Adrenal gland (tissue), 12 donors: ENCODE results near the gene NLRP9. TPM values are rescaled to one million over a fixed set of nuclear protein-coding genes. Genes with fewer than 3 reads are reported as not detected.
A peak's percentile ranks its signal among the peaks of the same experiment; 100 is the strongest.

Experiments used
- DNase-seq, 7 donors: peaks; one replicate each; pipeline ENCODE4 v3.0.0-alpha.2; 2019 to 2020
- H3K27ac ChIP-seq, 5 donors: fragments of 200-600 bp; sonication (generic) in 4 of 5; 1 replicate in 3 of 5; 2 replicates in 2 of 5; pipeline versions ENCODE4 v1.5.1 to v1.8.0; 2016 to 2020; ENCODE audit warnings: mild to moderate bottlenecking in 1 of 5
- H3K27me3 ChIP-seq: fragments of 200-600 bp; 2 replicates; pipeline ENCODE4 v1.8.0; 2021
- H3K36me3 ChIP-seq, 2 donors: fragments of 200-600 bp; replicated peaks in 1 of 2; 1 replicate in 1 of 2; 2 replicates in 1 of 2; pipeline versions ENCODE4 v1.5.1 to v1.8.0; 2018 to 2022
- H3K4me1 ChIP-seq, 2 donors: fragments of 200-600 bp; replicated peaks in 1 of 2; 1 replicate in 1 of 2; 2 replicates in 1 of 2; pipeline versions ENCODE4 v1.5.1 to v1.8.0; 2018 to 2021
- H3K4me3 ChIP-seq, 4 donors: fragments of 200-600 bp; sonication (generic) in 3 of 4; one replicate each; pipeline ENCODE4 v1.5.1; 2016 to 2018
- H3K9me3 ChIP-seq, 3 donors: fragments of 200-600 bp; sonication (generic) in 1 of 3; replicated peaks in 1 of 3; 1 replicate in 2 of 3; 2 replicates in 1 of 3; pipeline versions ENCODE4 v1.5.1 to v1.8.0; 2016 to 2021
- CTCF ChIP-seq, 6 experiments: fragments of 450-650 bp in 4 of 6; fragments of 200-600 bp in 2 of 6; sonication (generic) in 1 of 6; IDR thresholded peaks; 1 replicate in 5 of 6; 2 replicates in 1 of 6; pipeline versions ENCODE4 v1.5.1 to v1.8.0; 2016 to 2021; ENCODE audit warnings: antibody characterized with exemption in 6 of 6, mild to moderate bottlenecking in 2 of 6, moderate library complexity in 1 of 6
- POLR2A ChIP-seq, 2 donors: fragments of 450-650 bp; IDR thresholded peaks; one replicate each; pipeline ENCODE4 v1.6.1; 2017; ENCODE audit warnings: antibody characterized with exemption in 2 of 2, mild to moderate bottlenecking in 2 of 2, moderate library complexity in 1 of 2
- WGBS, 4 donors: extraction: QIAGEN DNeasy Blood & Tissue Kit in 2 of 4; methylation state at CpG; one replicate each; pipeline versions ENCODE4 v1.1.5 to v1.1.7; 2013 to 2017; 5-methylcytosine and 5-hydroxymethylcytosine counted together
- intact Hi-C, 2 donors: fragments of 100-400 bp; cut with DNase I; formaldehyde crosslinking; loops; one replicate each; pipeline versions ENCODE4 v1.14.1 to v1.15.0; 2022 to 2023
- polyA plus RNA-seq, 3 donors: library from polyadenylated mRNA; stranded (reverse); fragments of 200-250 nt in 2 of 3; fragments of 350-450 nt in 1 of 3; fragmentation: Illumina TruSeq in 1 of 3; extraction: RNeasy Lipid Tissue Mini Kit (QIAGEN cat#74804) in 1 of 3; gene quantifications; one replicate each; pipeline ENCODE4 v1.2.3, GENCODE V29; 2013 to 2014
- total RNA-seq, 9 donors: library from RNA; depleted of rRNA in 4 of 9; stranded (reverse); fragments of >200 nt in 4 of 9; fragments of 120-200 nt in 1 of 9; fragmentation: NEBNext Ultra II Directional in 1 of 9; extraction: Animal tissue kit (Norgen Biotek cat#: 25700) in 1 of 9; gene quantifications; one replicate each; pipeline versions ENCODE4 v1.1.0 to v1.2.4, GENCODE V29; 2013 to 2023
- donor health status: healthy with polysubstance abuse.
- donor health status: Bipolar disorder and iron deficiency.
- donor health status: DM: yes; HTN: yes; CAD: no.
- donor health status: DM: no; HTN: no; CAD: no.
- donor health status: DM: no; HTN: no; CAD: no.
- donor health status: DM: yes; HTN: yes; CAD: no.

The NLRP9 gene
- total and polyA plus RNA-seq, 12 donors = not detected

- WGBS, 4 donors = 67 to 73% (median 70%) methylated on average over 11 of the region's 11 CpGs
- intact Hi-C loops = no loop called here
- Histone ChIP-seq H3K9me3 (no peaks in the 10 kb centered on the region), H3K27me3 (peaks cover 15% of the 10 kb centered on the region), H3K27ac (no peak overlapping the region), H3K36me3 (no peaks in the 10 kb centered on the region), H3K4me1 (no peaks in the 10 kb centered on the region), H3K4me3 (no peak overlapping the region)
- TF ChIP-seq CTCF (IDR thresholded peaks at IDR 0.05) (no peak), POLR2A (IDR thresholded peaks at IDR 0.05) (no peak)
- DNase-seq = no peak
Observed at GRCh38 chr19:55717251-55717650, 21.0 kb downstream of the NLRP9 start.

DNA sequence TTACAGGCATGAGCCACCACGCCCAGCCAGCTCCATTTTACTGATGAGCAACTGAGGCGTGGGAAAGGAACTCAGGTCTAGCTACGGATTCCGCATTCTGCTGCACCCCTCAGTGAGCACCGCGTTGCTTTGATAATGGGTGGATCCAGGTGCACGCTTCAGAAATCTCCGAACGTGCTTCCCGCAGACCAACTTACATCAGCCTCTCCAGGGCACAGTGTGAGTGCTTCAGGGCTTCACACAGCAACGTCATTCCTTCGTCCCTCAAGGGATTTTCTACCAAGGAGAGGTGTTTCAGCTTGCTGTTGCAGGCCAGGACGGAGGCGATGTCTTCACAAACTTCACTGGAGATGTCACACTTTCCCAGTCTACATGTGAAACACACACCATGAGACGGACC is 21.7 kb downstream of the NLRP9 start:
- WGBS, 4 donors = 78 to 91% (median 83%) methylated on average over 6 to 15 of the region's 15 CpGs
- TF ChIP-seq CTCF (IDR thresholded peaks at IDR 0.05) = no peak
- TF ChIP-seq POLR2A (IDR thresholded peaks at IDR 0.05) = no peak
- peaks cover 15% of the 10 kb centered on the region for H3K27me3 ChIP-seq

GRCh38 chr19:55712804-55713631 is 25.2 kb downstream of the NLRP9 start:
- WGBS, 4 donors = 52 to 82% (median 71%) methylated on average over 2 of the region's 3 CpGs
- Histone ChIP-seq H3K27ac (no peak overlapping the region), H3K4me1 (no peaks in the 10 kb centered on the region), H3K4me3 (no peak overlapping the region), H3K27me3 (peaks cover 5% of the 10 kb centered on the region), H3K9me3 (no peaks in the 10 kb centered on the region), H3K36me3 (no peaks in the 10 kb centered on the region)
- intact Hi-C loops = no loop called here
- no peak for DNase-seq
- TF ChIP-seq CTCF (IDR thresholded peaks at IDR 0.05) = no peak
- TF ChIP-seq POLR2A (IDR thresholded peaks at IDR 0.05) = no peak

More for the DNA sequence above, 21.7 kb downstream of the NLRP9 start:
- intact Hi-C loops = no loop called here
- Histone ChIP-seq H3K36me3 (no peaks in the 10 kb centered on the region), H3K9me3 (no peaks in the 10 kb centered on the region), H3K4me3 (no peak overlapping the region), H3K4me1 (no peaks in the 10 kb centered on the region), H3K27ac (no peak overlapping the region)
- no peak for DNase-seq

GRCh38 chr19:55711719-55712118 is 26.5 kb downstream of the NLRP9 start:
- WGBS, 4 donors = 69 to 72% (median 71%) methylated on average over 18 of the region's 18 CpGs
- intact Hi-C loops = no loop called here
- H3K27me3 ChIP-seq = peaks cover 5% of the 10 kb centered on the region
- H3K36me3 ChIP-seq = no peaks in the 10 kb centered on the region
- H3K4me3 ChIP-seq = no peak overlapping the region
- no peaks in the 10 kb centered on the region for H3K4me1 ChIP-seq
- no peak for TF ChIP-seq POLR2A (IDR thresholded peaks at IDR 0.05)
- no peak for TF ChIP-seq CTCF (IDR thresholded peaks at IDR 0.05)
- DNase-seq = peak in 1 of 7 donors; percentile 47
- H3K27ac ChIP-seq = no peak overlapping the region
- H3K9me3 ChIP-seq = no peaks in the 10 kb centered on the region
